ENCODE results near the gene ZNF513.
"Not testable (repeated sequence)": the region's sequence is repeated elsewhere in the genome, so short reads cannot be mapped to it uniquely, and the experiment has no call there.

ZNF513 gene

GRCh38 chr2:27380626-27381545, at the start of gene ZNF513:
Gene ZNF513 (minus strand): TSS chr2:27380734. CDS start chr2:27380526, 208 bp downstream.
- Histone ChIP-seq H3K4me3 (ENCODE audit: low read depth in 1 of 2, low read length in 1 of 2) (peak within 1 kb of the TSS; percentile 62 to 78), H3K4me1 (ENCODE audit: control insufficient read depth in 1 of 2, insufficient read depth in 1 of 2, low read depth in 1 of 2, low read length in 1 of 2) (peaks cover 14 to 22% of the 10 kb centered on the region in 2 experiments), H3K9me3 (no peaks in the 10 kb centered on the region), H3K27ac (peak within 1 kb of the TSS; percentile 96), H3K27me3 (no peaks in the 10 kb centered on the region), H3K36me3 (peaks cover 73% of the 10 kb centered on the region)
- TF ChIP-seq, protein P1, sequence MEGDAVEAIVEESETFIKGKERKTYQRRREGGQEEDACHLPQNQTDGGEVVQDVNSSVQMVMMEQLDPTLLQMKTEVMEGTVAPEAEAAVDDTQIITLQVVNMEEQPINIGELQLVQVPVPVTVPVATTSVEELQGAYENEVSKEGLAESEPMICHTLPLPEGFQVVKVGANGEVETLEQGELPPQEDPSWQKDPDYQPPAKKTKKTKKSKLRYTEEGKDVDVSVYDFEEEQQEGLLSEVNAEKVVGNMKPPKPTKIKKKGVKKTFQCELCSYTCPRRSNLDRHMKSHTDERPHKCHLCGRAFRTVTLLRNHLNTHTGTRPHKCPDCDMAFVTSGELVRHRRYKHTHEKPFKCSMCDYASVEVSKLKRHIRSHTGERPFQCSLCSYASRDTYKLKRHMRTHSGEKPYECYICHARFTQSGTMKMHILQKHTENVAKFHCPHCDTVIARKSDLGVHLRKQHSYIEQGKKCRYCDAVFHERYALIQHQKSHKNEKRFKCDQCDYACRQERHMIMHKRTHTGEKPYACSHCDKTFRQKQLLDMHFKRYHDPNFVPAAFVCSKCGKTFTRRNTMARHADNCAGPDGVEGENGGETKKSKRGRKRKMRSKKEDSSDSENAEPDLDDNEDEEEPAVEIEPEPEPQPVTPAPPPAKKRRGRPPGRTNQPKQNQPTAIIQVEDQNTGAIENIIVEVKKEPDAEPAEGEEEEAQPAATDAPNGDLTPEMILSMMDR (IDR thresholded peaks at IDR 0.05) = no peak

GRCh38 chr2:27428978-27429541, 48.5 kb upstream of the ZNF513 start:
- TF ChIP-seq, protein P1 (IDR thresholded peaks at IDR 0.05) = no peak
- peaks cover 11% of the 10 kb centered on the region for H3K36me3 ChIP-seq

DNA sequence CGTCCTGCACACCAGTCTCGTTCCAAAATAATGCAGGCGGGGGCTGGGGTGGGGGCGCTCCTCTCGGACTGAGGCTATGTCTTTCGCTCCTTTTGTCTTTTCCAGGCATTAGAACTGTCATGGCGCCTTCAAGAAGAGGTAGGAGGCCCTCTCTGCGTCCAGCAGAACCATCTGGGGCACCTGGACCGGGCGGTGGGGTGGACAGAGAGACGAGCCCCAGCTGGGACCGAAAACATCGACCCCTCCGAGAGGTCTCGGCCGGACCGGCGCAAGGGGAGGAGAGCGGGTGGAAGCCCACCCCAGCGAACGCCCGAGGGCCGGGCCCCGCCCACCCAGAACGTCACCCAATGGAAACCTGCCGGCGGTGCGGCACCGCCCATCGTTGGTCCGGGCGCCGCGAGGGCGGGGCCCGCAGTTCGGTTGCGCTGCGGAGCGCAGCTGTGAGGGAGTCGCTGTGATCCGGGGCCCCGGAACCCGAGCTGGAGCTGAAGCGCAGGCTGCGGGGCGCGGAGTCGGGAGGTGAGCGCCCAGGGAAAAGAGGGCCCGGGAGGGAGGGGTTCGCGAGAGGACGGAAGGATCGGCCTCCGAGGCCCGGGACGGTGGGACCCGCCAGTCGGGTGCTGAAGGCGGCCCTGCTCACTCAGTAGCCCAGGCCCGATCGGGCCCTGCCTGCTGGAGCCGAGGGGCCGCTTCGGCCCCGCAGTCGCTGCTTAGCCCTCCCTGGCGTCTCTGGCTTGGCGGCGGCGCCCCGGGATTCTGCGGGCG, 47.9 kb upstream of the ZNF513 start, which contains the start of gene NRBP1:
NRBP1 (plus strand) TSS at position 419 of the 765 bp plus-strand sequence. CDS start 4,643 bp downstream, outside the sequence.
- Histone ChIP-seq H3K9me3 (no peaks in the 10 kb centered on the region), H3K27me3 (no peaks in the 10 kb centered on the region), H3K36me3 (peaks cover 5% of the 10 kb centered on the region), H3K4me3 (ENCODE audit: low read depth in 1 of 2, low read length in 1 of 2) (peak within 1 kb of the TSS; percentile 89 to 100), H3K4me1 (ENCODE audit: control insufficient read depth in 1 of 2, insufficient read depth in 1 of 2, low read depth in 1 of 2, low read length in 1 of 2) (peaks cover 24% of the 10 kb centered on the region in 2 experiments), H3K27ac (peak within 1 kb of the TSS; percentile 99)
- TF ChIP-seq, protein P1 (IDR thresholded peaks at IDR 0.05) = peak; percentile 26

More at GRCh38 chr2:27428978-27429541, 48.5 kb upstream of the ZNF513 start:
- H3K9me3 ChIP-seq = no peaks in the 10 kb centered on the region
- H3K4me3 ChIP-seq (ENCODE audit: low read depth in 1 of 2, low read length in 1 of 2) = peak overlapping the region; percentile 89 to 100
- peak overlapping the region; percentile 99 for H3K27ac ChIP-seq
- no peaks in the 10 kb centered on the region for H3K27me3 ChIP-seq
- peaks cover 24% of the 10 kb centered on the region in 2 experiments for H3K4me1 ChIP-seq (ENCODE audit: control insufficient read depth in 1 of 2, insufficient read depth in 1 of 2, low read depth in 1 of 2, low read length in 1 of 2)

DNA sequence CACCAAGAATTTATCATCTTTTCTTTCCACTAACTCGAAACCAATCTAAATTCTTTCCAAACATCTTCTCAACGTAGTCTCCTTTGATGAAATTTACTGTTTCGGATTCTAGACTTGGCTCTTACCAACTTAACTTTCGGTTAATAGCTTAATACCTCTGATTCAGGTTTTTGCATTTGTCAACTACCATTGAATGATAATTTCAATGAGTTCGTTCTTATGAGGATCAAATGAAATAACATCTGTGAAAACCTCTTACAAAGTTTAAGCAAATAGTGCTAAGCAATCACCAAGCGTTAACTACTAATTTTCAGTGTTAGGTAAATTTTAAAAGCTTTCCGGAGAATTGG, 47.3 kb upstream of the ZNF513 start:
- Histone ChIP-seq H3K9me3 (no peaks in the 10 kb centered on the region), H3K27me3 (no peaks in the 10 kb centered on the region), H3K36me3 (no peaks in the 10 kb centered on the region), H3K27ac (peak overlapping the region; percentile 99), H3K4me1 (ENCODE audit: control insufficient read depth in 1 of 2, insufficient read depth in 1 of 2, low read depth in 1 of 2, low read length in 1 of 2) (peaks cover 24% of the 10 kb centered on the region in 2 experiments), H3K4me3 (ENCODE audit: low read depth in 1 of 2, low read length in 1 of 2) (peak overlapping the region; percentile 89 to 100)
- TF ChIP-seq, protein P1 (IDR thresholded peaks at IDR 0.05) = no peak

DNA sequence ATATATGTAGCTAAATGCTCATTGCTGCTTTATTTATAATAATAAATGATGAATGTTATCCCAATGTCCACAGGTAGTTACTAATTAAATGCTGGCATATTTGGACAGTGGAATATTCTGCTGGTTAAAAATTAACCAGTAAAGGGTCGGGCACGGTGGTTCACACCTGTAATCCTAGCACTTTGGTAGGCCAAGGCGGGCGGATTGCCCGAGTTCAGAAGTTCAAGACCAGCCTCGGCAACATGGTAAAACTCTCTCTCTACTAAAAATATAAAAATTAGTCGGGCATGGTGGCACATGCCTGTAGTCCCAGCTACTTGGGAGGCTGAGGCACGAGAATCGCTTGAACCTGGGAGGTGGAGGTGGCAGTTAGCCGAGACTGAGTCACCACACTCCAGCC, 44.5 kb upstream of the ZNF513 start:
- H3K9me3 ChIP-seq; H3K27ac ChIP-seq; H3K4me3 ChIP-seq (ENCODE audit: low read depth in 1 of 2, low read length in 1 of 2); H3K36me3 ChIP-seq; H3K27me3 ChIP-seq: not testable (repeated sequence)
- H3K4me1 ChIP-seq (ENCODE audit: control insufficient read depth in 1 of 2, insufficient read depth in 1 of 2, low read depth in 1 of 2, low read length in 1 of 2) = peaks cover 18 to 19% of the 10 kb centered on the region in 2 experiments
